HG02759 (cell line): ENCODE results near the gene MFSD1.

Experiments used
- ATAC-seq: cut with Tn5 transposase; IDR thresholded peaks from one replicate; pipeline ENCODE4 v1.9.1; 2021; ENCODE audit warnings: mild to moderate bottlenecking, moderate library complexity; ENCODE audit not compliant: unreplicated experiment

The MFSD1 gene

DNA sequence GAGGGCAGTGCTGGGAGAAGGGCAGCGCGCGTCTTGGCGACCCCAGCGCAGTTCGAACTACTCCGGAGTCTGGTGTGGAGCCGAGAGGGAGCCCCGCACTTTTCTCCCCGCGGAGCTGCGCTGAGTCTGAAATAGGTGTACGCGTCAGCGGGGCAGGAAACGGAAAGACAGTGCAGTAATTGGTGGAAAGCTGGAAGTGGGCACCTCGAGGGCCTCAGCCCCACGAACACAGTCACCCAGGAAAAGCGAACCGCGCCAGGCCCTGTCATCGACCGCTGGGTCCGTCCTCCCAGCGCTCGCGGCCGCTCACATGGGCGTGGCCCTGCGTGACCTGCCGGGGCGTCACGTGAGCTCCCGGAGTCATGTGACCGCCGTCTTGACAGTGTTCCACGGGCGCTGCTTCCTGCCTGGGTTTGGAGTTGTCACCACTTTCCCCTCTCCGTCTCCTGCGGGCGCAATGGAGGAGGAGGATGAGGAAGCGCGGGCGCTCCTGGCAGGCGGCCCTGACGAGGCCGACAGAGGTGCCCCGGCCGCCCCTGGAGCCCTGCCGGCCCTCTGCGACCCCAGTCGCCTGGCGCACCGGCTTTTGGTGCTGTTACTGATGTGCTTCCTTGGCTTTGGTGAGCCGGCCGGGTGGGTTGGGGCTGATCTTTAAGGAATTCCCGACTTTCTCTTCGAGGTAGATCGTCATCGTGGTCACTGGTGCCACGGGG is at the start of gene MFSD1:
Gene MFSD1 (plus strand): TSS at position 359 of the 713 bp plus-strand sequence. CDS start 99 bp downstream, at position 458.
- peak; percentile 99 for ATAC-seq

DNA sequence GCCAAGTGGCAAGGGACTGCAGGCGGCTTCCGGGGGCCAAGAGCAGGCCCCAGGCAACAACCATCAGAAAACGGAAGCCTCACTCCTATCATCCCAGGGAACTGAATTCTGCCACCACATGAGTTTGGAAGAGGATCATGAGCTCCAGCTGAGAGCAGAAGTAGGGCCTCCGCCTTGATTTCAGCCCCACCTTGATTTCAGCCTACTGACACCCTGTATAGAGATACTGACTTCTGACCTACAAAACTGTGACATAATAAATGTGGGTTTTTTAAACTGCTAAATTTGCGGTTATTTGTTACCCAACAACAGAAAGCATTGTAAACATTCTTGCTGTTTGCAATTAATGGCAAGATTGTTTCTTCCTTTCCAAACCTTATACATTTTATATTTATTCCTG is 48.0 kb upstream of the MFSD1 start:
- ATAC-seq, result no peak

DNA sequence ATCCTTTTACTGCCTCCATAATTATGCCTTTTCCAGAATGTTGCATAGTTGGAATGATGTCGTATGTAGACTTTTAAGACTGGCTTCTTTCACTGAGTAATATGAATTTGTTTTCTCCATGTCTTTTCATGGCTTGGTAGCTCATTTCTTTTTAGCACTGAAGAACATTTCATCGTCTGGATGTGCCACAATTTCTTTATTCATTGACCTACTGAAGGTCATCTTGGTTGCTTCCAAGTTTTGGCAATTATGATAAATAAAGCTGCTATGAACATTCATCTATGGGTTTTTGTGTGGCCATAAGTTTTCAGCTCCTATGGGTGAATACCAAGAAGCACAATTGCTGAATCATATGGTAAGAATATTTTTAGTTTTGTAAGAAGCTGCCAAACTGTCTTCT is 46.4 kb upstream of the MFSD1 start:
- no peak for ATAC-seq

DNA sequence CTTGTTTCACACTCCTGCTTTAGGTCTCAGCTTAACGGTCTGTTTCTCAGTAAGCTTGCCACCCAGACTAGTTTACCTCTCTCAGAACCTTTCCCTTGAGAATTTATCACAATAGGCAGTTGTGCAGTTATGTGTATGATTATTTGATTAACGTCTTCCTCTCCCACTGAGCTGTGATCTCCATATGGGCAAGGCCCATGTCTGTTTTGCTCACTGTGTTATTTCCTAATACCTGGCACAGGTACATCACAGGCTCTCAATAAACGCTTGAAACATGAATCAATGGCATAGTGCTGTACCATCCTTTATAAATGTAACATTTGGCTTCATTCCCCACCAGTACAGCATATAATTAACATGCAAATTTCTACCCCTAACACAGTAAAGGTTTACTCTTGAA is 40.5 kb upstream of the MFSD1 start:
- no peak for ATAC-seq

DNA sequence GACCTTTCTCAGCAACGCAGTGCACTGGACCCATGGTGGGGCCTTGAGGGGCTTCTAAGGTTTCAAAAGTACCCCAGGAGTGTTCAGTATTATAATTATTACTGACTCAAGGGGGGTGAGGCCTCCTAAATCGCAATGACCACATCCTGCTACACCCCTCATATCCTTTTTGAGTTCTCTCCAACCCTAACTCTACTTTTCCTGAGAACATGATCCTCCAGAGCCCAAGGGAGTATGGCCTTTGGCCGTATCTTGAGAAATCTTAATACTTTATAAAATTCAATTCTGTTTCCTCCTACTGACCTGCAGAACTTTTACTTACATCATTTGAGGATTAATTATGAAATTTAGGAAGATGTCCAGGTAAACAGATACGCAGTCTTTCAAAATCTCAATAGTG is 39.2 kb upstream of the MFSD1 start:
- ATAC-seq, result no peak

- no peak for ATAC-seq
Measured at GRCh38 chr3:158763421-158763820, 38.4 kb upstream of the MFSD1 start.

DNA sequence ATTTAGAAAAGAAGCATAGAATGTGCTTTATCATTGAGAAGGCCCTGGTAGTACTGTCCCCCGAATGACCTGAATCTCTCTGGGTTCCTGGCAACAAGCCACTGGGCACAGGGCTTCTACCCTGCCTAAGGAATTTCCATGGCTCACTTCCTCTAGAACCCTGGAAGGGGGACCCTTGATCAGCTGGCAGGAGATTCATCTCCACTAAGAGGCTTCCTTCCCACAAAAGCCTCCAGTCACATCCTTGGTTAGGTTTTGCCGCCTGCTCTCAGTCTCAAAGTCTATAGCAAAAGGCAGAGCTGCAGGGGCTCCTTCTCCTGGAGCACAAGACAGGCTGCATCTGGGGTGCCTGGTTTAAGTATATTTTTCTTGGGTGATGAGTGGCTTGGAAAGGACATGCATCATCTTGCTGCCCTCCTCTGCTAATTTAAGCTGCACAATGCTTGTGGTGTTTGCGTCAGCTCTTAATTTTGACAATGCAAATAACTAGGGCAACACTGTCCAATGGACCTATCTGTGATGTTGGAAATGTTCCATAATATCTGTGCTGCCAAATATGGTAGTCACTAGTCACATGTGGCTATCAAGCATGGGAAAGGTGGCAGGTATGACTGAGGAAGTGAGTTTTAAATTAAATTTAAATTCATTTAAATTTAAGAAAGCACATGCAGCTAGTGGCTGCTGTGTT is 36.2 kb upstream of the MFSD1 start:
- ATAC-seq, result no peak

DNA sequence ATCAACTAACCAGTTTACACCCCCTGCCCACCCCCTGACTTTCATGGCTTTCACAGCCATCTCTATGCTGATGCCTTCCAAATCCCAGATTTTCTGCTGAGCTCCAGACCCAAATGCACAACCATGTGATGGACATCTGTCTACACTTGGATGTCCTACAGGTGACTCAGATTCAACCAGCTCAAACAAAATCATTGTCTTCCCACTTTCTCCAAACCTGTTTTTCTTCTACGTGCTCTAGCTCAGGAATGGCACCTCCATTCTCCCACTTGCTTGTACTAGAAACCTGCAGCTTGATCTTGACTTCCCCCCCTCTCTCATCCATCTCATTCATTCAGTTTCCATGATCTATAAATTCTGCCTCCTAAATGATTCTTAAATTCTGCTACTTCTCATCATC is 35.5 kb upstream of the MFSD1 start:
- no peak for ATAC-seq

- ATAC-seq, result no peak
Measured at GRCh38 chr3:158768361-158768787, 33.5 kb upstream of the MFSD1 start.

DNA sequence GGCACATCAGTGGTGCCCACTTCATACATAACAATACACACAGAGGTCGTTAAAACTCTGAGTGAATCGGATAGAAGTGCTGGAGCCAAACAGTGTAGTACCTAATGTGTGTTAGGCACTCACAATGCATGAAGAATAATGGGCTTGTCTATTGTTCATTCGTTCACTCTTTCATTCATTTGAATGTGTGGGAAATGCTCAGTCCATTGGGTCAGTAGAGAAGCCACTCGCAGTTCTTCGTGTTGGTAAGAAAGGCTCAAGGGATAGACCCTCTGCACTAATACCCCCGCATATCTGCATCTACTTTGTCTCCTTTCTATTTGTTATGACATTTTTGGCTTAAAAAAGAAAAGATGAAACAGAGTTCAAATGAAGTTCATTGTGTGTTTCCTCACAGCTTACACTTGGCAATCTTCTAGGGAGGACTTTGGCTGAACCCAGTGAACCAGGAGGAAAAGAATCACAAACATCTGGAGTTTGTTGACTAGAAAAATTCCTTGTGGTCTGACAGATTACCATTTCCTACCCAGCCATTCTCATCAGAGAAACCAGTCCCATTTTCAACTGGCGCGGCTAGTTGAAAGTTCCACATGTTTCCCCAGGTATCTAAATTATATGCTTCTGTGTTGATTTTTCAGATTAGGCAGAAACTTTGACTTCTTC is 32.8 kb upstream of the MFSD1 start:
- ATAC-seq, result no peak

- no peak for ATAC-seq
Measured at GRCh38 chr3:158769549-158769948, 32.3 kb upstream of the MFSD1 start.

- ATAC-seq, result no peak
Measured at GRCh38 chr3:158769952-158770740, 31.7 kb upstream of the MFSD1 start.

- no peak for ATAC-seq
Measured at GRCh38 chr3:158770741-158771350, 31.0 kb upstream of the MFSD1 start.

- no peak for ATAC-seq
Measured at GRCh38 chr3:158771577-158771976, 30.3 kb upstream of the MFSD1 start.

DNA sequence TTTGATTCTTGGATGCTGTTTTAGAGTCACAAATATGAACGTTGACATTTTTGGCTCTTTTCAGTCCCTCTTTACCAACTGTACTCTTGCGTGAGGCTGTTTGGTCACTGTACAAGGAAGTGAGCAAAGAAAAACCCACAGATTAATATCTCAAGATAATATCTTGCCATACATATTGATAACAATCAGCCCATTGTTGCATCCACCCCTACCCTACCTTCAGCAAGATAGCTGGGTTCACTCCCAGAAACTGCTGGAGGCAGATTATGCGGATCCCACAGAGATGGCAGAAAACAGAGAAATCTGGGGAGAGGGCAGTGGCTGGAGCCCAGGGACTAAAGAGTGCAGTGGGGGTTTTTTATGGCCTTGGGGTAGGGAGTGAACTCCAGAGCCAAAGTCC is 29.9 kb upstream of the MFSD1 start:
- no peak for ATAC-seq

DNA sequence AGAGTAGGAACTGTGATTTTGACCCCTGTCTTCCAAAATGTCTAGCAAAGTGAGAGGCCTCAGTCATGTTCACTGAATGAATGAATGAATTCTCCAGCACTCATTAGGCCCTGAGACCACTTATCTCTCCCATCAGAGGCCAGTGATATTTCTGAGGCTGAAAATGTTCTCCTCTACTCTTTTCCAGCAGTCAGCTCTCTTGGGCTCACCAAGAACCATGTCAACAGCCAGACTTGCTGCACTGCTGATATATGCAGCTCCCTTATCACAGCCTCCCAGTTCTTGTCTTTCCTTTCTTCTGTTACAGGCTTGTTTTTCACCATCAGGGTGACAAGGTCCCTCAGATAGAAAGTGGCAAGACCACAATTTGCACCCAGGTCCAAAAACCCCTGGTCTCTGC is 28.7 kb upstream of the MFSD1 start:
- ATAC-seq, result no peak

DNA sequence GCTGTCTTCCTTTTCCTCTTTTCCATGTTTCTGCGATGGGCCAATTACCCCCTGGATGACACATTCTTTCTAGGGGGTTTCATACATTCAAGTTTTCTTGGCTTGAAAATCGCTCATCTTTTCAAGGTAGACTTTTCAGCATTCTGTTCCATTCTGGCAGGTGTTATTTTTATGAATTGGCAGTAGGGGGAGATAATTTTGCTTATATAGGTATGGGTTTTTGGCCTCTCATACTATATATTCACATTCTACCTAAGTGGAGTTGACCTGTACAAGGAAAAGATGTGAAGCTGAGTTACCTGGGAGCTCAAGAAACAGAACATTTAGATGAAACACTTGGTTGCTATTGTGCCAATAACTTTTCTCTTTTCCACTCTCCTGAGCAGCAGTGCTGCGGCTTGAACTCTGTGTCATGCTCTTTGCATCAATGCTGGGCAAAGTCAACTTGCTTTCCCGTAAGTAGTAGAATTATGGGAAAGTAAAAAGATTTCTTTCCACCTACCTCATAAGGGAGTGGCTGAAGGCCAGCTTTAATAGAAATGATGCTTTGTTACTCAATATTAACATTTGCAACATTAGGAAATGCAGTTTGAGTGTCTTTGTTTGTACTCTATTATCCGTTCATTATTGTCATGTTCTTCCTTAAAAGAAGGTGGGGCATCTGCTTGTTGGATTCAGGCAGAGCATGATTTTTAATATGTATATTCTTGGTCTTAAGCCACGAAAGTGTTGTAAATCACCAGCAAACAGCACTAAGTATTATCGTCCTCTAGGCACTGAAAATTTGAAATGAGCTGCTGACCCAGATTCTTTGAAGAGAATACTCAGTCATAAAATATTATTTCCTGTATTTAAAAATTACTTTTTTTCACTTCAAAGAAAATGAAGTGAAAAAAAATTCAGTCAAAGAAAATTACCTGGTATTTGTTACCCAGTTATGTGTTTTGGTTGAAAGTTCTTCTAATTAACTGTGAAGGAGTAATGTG is 27.7 kb upstream of the MFSD1 start:
- ATAC-seq, result no peak

GRCh38 chr3:158774965-158775364 is 26.9 kb upstream of the MFSD1 start:
- no peak for ATAC-seq
